ENCODE data around the gene MAPK7.

DNA sequence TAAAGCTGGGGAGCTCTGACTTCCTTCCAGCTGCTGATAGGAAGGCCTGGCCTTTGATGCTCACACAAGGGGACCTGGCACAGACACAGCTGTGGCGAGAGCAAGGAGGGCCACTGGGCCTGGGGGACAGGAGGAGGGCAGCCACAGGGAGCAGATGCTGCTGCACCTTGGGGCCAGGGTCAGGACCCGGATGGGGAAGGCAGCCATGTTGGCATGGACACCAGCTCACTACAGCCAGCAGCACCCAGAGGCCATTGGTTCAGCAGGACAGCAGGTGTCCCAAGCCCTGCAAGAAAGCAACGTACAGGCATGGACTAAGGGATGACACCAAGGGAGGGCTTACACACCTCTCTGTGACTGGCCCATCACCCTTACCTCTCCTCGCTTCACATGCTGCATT is 24.7 kb downstream of the MAPK7 start:
- TF ChIP-seq CTCF (conservative IDR thresholded peaks at IDR 0.05; ENCODE audit: low read depth, low read length) (no peak), EZH2 (IDR thresholded peaks at IDR 0.05; ENCODE audit: borderline replicate concordance, low read depth, low read length, poor library complexity, severe bottlenecking) (no peak)
